IMR-90 (cell line): Measurements from ENCODE around the gene SYNE1. TPM values are rescaled to one million over a fixed set of nuclear protein-coding genes. Genes with fewer than 3 reads are reported as not detected.

Experiments used
- ATAC-seq: fragments of 200-7000 bp; cut with Tn5 transposase; 2 replicates; pipeline ENCODE4 v1.9.1; 2020; ENCODE audit warnings: low read depth, mild to moderate bottlenecking, moderate library complexity
- BruUV-seq: library from RNA; stranded (reverse); fragments of 400-500 nt; replicated peaks from 2 replicates; lab custom pipeline; 2021; lab: Mats Ljungman, UMichigan
- CTCF ChIA-PET: fragments of 300-600 bp; formaldehyde crosslinking; extraction: SDS; loops from one replicate; lab custom pipeline; 2021; ENCODE audit warnings: antibody characterized with exemption; lab: Yijun Ruan, JAX
- POLR2A ChIA-PET: fragments of 300-600 bp; sonication (Branson Sonifier 250); formaldehyde crosslinking; loops from one replicate; lab custom pipeline; 2022; ENCODE audit warnings: antibody characterized with exemption; ENCODE audit not compliant: unreplicated experiment; lab: Charles Lee
- DNase-seq: peaks from one replicate; pipeline ENCODE4 v3.0.0; 2013
- H2AFZ ChIP-seq: replicated peaks from 2 replicates; pipeline ENCODE3; 2013; ENCODE audit warnings: low read length, mild to moderate bottlenecking; ENCODE audit not compliant: poor library complexity
- H2AK5ac ChIP-seq: 2 replicates; pipeline ENCODE4 v1.6.1; 2013; ENCODE audit warnings: low read depth, low read length, inconsistent platforms
- H2AK9ac ChIP-seq: replicated peaks from 2 replicates; pipeline ENCODE3; 2013; ENCODE audit warnings: mild to moderate bottlenecking, low read depth, low read length, moderate library complexity; ENCODE audit not compliant: poor library complexity
- H2BK120ac ChIP-seq: 2 replicates; pipeline ENCODE4 v1.6.1; 2013; ENCODE audit warnings: low read depth, low read length, inconsistent platforms
- H2BK15ac ChIP-seq: 3 replicates; pipeline ENCODE4 v1.6.1; 2013; ENCODE audit warnings: low read depth, low read length, inconsistent platforms
- H2BK20ac ChIP-seq: 2 replicates; pipeline ENCODE4 v1.6.1; 2013; ENCODE audit warnings: low read depth, mild to moderate bottlenecking, inconsistent platforms, low read length, moderate library complexity
- H2BK5ac ChIP-seq: 2 replicates; pipeline ENCODE4 v1.6.1; 2013; ENCODE audit warnings: mild to moderate bottlenecking, low read depth, low read length, inconsistent platforms; ENCODE audit not compliant: poor library complexity, severe bottlenecking
- H3K14ac ChIP-seq: replicated peaks from 2 replicates; pipeline ENCODE4 v1.6.1; 2013; ENCODE audit warnings: low read depth, low read length, inconsistent platforms
- H3K18ac ChIP-seq: 2 replicates; pipeline ENCODE4 v1.6.1; 2013; ENCODE audit warnings: low read depth, low read length, control low read depth
- H3K23ac ChIP-seq: 2 replicates; pipeline ENCODE4 v1.6.1; 2013; ENCODE audit warnings: low read depth, low read length, inconsistent platforms
- H3K27ac ChIP-seq: 2 replicates; pipeline ENCODE4 v1.5.1; 2013; ENCODE audit warnings: mild to moderate bottlenecking, control low read depth, low read length; ENCODE audit not compliant: insufficient read depth
- H3K27me3 ChIP-seq: 2 replicates; pipeline ENCODE4 v1.6.1; 2013; ENCODE audit warnings: low read length; ENCODE audit not compliant: control insufficient read depth, insufficient read depth
- H3K36me3 ChIP-seq: 2 replicates; pipeline ENCODE4 v1.6.1; 2013; ENCODE audit warnings: low read length, mixed read lengths; ENCODE audit not compliant: control insufficient read depth, insufficient read depth
- H3K4ac ChIP-seq: 2 replicates; pipeline ENCODE4 v1.6.1; 2013; ENCODE audit warnings: low read depth, low read length, inconsistent platforms
- H3K4me1 ChIP-seq: 2 replicates; pipeline ENCODE4 v1.6.1; 2013; ENCODE audit warnings: low read length, mixed read lengths; ENCODE audit not compliant: control insufficient read depth, insufficient read depth
- H3K4me2 ChIP-seq: 2 replicates; pipeline ENCODE4 v1.6.1; 2013; ENCODE audit warnings: low read depth, mild to moderate bottlenecking, control low read depth, low read length, moderate library complexity
- H3K4me3 ChIP-seq: 2 replicates; pipeline ENCODE4 v1.5.1; 2013; ENCODE audit warnings: low read depth, mild to moderate bottlenecking, control low read depth, low read length, moderate library complexity; ENCODE audit not compliant: insufficient read depth
- H3K56ac ChIP-seq: 2 replicates; pipeline ENCODE4 v1.6.1; 2013; ENCODE audit warnings: low read length, inconsistent platforms; ENCODE audit not compliant: insufficient read depth; ENCODE audit errors: extremely low read depth
- H3K79me1 ChIP-seq, 2 experiments: 2 replicates each; pipeline ENCODE4 v1.6.1; 2013; ENCODE audit warnings: low read length in 2 of 2, inconsistent platforms in 1 of 2, low read depth in 1 of 2
- H3K9ac ChIP-seq: 2 replicates; pipeline ENCODE4 v1.6.1; 2013; ENCODE audit warnings: low read depth, low read length, control low read depth
- H3K9me1 ChIP-seq: 2 replicates; pipeline ENCODE4 v1.6.1; 2013; ENCODE audit warnings: low read length, inconsistent platforms; ENCODE audit not compliant: insufficient read depth
- H3K9me3 ChIP-seq: 2 replicates; pipeline ENCODE4 v1.6.1; 2013; ENCODE audit warnings: low read length; ENCODE audit not compliant: control insufficient read depth, insufficient read depth
- H4K20me1 ChIP-seq: 2 replicates; pipeline ENCODE4 v1.6.1; 2013; ENCODE audit warnings: low read length, inconsistent platforms; ENCODE audit not compliant: insufficient read depth
- H4K5ac ChIP-seq: 2 replicates; pipeline ENCODE4 v1.6.1; 2013; ENCODE audit warnings: mild to moderate bottlenecking, low read depth, low read length, control low read depth
- H4K8ac ChIP-seq, 2 experiments: 2 replicates each; pipeline ENCODE4 v1.6.1; 2013; ENCODE audit warnings: low read depth in 2 of 2, low read length in 2 of 2, control low read depth in 1 of 2, inconsistent platforms in 1 of 2
- H4K91ac ChIP-seq: 2 replicates; pipeline ENCODE4 v1.6.1; 2013; ENCODE audit warnings: low read depth, low read length, inconsistent platforms; ENCODE audit not compliant: insufficient read depth
- RAD21 ChIP-seq: IDR thresholded peaks from 2 replicates; pipeline ENCODE4 v1.6.1; 2012; ENCODE audit warnings: low read length, improper control_type of control experiment
- WGBS, 2 experiments: methylation state at CpG; one replicate each; pipeline versions ENCODE4 v1.1.5 to v1.1.7; 2013; ENCODE audit warnings: missing lambda C conversion rate in 2 of 2; ENCODE audit not compliant: insufficient read length in 1 of 2; ENCODE audit errors: extremely low coverage in 2 of 2; 5-methylcytosine and 5-hydroxymethylcytosine counted together
- dilution Hi-C: fragments of 300-500 bp; cut with HindIII; formaldehyde crosslinking; loops from one replicate; pipeline ENCODE4 v1.14.3; 2018; ENCODE audit warnings: low sequenced_read_pairs; ENCODE audit not compliant: unreplicated experiment
- in situ Hi-C: fragments of 300-500 bp; cut with MboI; formaldehyde crosslinking; loops from 3 replicates; pipeline ENCODE4 v1.14.3; 2019; ENCODE audit warnings: low sequenced_read_pairs, inconsistent platforms, mixed read lengths
- intact Hi-C: fragments of 100-400 bp; cut with micrococcal nuclease; formaldehyde crosslinking; loops from 2 replicates; pipeline ENCODE4 v1.10.0; 2022
- polyA plus RNA-seq, 3 experiments: library from polyadenylated mRNA; depleted of rRNA; stranded (reverse); fragments of >200 nt; gene quantifications; 2 replicates each; pipeline ENCODE4 v1.2.3, GENCODE V29; 2012; ENCODE audit warnings: low replicate concordance in 1 of 3
- total RNA-seq: library from RNA; depleted of rRNA; stranded (reverse); fragments of >200 nt; gene quantifications from 2 replicates; pipeline ENCODE4 v1.2.3, GENCODE V29; 2012

The SYNE1 gene
- total and polyA plus RNA-seq, 2 of the 4 experiments (the other 2 are of a cell fraction) = 34.1 to 159 TPM

DNA sequence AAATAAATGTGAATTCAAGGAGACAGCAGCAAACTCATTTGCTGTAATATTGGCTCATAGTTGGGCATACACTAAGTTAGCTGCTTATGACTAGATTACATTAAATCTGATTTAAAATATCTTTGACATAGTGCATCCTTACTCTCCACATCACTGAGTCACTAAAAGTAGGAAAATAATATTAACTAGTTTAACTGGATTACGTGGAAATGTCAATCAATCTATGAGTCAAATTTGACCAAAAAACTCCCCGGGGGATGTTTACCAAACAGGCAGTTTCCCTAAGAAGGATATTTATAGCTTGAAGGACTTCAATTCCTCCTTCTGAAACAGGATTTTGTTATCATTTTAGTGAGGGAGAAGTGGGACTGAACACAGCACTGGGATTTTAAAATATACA is 463.2 kb downstream of the SYNE1 start:
- CTCF ChIA-PET = interaction anchor here (0.6 kb wide), 1 partner anchor 499 kb away, joined by 3 read pairs; no protein-coding TSS in a partner anchor
- H2BK15ac ChIP-seq = no peak overlapping the region
- peaks cover 0 to 4% of the 10 kb centered on the region in 2 experiments; a peak in 1 of 4 replicates for H3K79me1 ChIP-seq
- no peak overlapping the region for H3K4me3 ChIP-seq
- H2AFZ ChIP-seq = no peak overlapping the region
- no CpG with 5 or more reads among the region's 2 CpGs for WGBS, 2 experiments
- no peak overlapping the region for H2BK5ac ChIP-seq
- no peak for DNase-seq
- H3K18ac ChIP-seq = no peak overlapping the region
- H3K4me1 ChIP-seq = no peaks in the 10 kb centered on the region
- no peak for TF ChIP-seq RAD21
- POLR2A ChIA-PET = no interaction called here
- H3K27ac ChIP-seq = no peak overlapping the region
- in situ Hi-C loops (no loop called here), intact Hi-C loops (no loop called here), dilution Hi-C loops (no loop called here)
- no peak overlapping the region for H3K4ac ChIP-seq
- no TSS peak for BruUV-seq
- no peaks in the 10 kb centered on the region for H3K9me3 ChIP-seq
- no peak overlapping the region for H2BK20ac ChIP-seq
- no peak overlapping the region for H3K56ac ChIP-seq
- H4K8ac ChIP-seq = no peak overlapping the region
- no peak overlapping the region for H2AK5ac ChIP-seq
- H3K27me3 ChIP-seq = no peaks in the 10 kb centered on the region
- no peaks in the 10 kb centered on the region for H4K20me1 ChIP-seq
- H4K91ac ChIP-seq = no peak overlapping the region
- no peak overlapping the region for H2AK9ac ChIP-seq
- H2BK120ac ChIP-seq = no peak overlapping the region
- no peak overlapping the region for H3K23ac ChIP-seq
- H3K9me1 ChIP-seq = peaks cover 2% of the 10 kb centered on the region
- no peak overlapping the region for H3K4me2 ChIP-seq
- ATAC-seq = no peak
- peaks cover 18% of the 10 kb centered on the region for H3K36me3 ChIP-seq
- no peak overlapping the region for H4K5ac ChIP-seq
- no peak overlapping the region for H3K9ac ChIP-seq
- H3K14ac ChIP-seq = no peak overlapping the region
